Dedifferentiated amniotic fluid mesenchymal stem cell (primary cell): ENCODE results near the gene C1GALT1C1.

ENCODE experiments used
- DNase-seq: peaks from one replicate; pipeline ENCODE4 v3.0.0-alpha.2; 2016; ENCODE audit errors: extremely low spot score

C1GALT1C1 gene

GRCh38 chrX:120585702-120586101 is 44.2 kb downstream of the C1GALT1C1 start:
- no peak for DNase-seq
